Mammary epithelial cell (primary cell): ENCODE results near the gene WLS.

ENCODE experiments used
- EZH2 ChIP-seq: IDR thresholded peaks from 2 replicates; pipeline ENCODE4 v1.6.1; 2012; ENCODE audit warnings: low read length, inconsistent platforms, borderline replicate concordance
- TF ChIP-seq, protein P1 (sequence below), 2 donors: IDR thresholded peaks in 1 of 2; conservative IDR thresholded peaks in 1 of 2; 2 replicates each; pipeline ENCODE4 v1.5.1; 2011 to 2012; ENCODE audit warnings: inconsistent platforms in 2 of 2, low read length in 2 of 2, mild to moderate bottlenecking in 2 of 2, control low read depth in 1 of 2, low read depth in 1 of 2; ENCODE audit not compliant: insufficient read depth in 1 of 2; ENCODE audit errors: extremely low read depth in 1 of 2

DNA sequence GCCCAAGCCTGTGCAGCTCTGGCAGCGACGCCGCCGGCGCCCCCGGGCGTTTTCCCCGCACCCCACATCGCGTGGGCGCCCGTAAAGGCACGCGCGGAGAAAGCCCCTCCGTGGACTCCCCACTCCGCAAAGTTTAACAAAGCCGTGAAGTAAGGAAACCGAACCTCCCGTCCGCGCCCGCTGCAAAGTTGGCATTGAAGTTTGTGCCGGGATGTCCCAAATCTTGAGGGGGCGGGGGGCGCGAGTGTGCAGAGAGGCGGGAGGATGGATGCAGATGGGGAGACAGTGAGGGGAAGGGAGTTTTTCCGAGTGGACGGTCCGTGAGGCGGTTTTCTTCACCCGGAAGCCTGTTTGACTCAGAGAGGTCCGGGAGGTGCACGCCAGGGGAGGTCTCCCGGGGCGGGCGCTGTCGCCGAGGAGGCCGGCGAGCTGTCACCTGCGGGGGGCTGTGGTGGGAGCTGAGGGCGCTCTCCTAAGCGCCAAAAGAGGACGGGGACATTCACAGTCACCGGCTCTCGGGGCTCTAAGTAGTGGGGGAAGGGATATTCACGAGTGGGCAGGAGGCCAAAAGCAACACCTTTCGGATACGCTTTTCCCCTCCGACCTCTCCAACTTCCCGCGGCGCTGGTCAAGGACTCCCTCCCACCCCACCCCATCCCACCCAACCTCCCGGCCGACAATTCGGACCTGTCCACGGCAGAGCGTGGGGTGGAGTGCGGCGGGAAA is 1.3 kb downstream of the WLS start:
- TF ChIP-seq, protein P1, sequence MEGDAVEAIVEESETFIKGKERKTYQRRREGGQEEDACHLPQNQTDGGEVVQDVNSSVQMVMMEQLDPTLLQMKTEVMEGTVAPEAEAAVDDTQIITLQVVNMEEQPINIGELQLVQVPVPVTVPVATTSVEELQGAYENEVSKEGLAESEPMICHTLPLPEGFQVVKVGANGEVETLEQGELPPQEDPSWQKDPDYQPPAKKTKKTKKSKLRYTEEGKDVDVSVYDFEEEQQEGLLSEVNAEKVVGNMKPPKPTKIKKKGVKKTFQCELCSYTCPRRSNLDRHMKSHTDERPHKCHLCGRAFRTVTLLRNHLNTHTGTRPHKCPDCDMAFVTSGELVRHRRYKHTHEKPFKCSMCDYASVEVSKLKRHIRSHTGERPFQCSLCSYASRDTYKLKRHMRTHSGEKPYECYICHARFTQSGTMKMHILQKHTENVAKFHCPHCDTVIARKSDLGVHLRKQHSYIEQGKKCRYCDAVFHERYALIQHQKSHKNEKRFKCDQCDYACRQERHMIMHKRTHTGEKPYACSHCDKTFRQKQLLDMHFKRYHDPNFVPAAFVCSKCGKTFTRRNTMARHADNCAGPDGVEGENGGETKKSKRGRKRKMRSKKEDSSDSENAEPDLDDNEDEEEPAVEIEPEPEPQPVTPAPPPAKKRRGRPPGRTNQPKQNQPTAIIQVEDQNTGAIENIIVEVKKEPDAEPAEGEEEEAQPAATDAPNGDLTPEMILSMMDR (conservative IDR thresholded peaks at IDR 0.05 in 1 of 2, IDR thresholded peaks at IDR 0.05 in 1 of 2; ENCODE audit: extremely low read depth in 1 of 2, insufficient read depth in 1 of 2, low read depth in 1 of 2, low read length in 2 of 2): no peak
- TF ChIP-seq EZH2: no peak
